Measurements from ENCODE around the gene SH3TC1.

The SH3TC1 gene

DNA sequence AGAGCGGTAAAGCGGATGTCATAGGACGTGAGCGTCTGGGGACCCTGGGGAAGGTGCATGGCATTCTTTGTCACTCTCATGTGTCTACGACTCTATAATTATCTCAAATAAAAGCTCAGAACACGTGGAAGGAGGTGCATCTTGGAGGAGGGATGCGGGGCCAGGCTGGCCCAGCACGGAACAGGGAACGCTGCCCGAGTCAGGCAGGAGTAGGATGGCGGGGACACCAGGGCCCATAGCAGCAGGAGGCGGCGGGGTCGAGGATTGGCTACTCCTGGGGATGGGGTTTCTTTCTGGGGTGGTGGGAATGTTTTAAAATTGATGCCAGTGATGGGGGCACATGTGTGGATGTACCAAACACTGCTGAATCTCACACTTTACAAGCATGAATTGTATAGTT is 65.0 kb downstream of the SH3TC1 start:
- Histone ChIP-seq H3K4me3 (ENCODE audit: low read depth in 1 of 2, low read length in 2 of 2) (no peak overlapping the region), H3K36me3 (ENCODE audit: control insufficient read depth in 1 of 2, insufficient read depth in 2 of 2, low read length in 2 of 2) (no peaks in the 10 kb centered on the region), H3K27me3 (ENCODE audit: low read depth, low read length) (no peaks in the 10 kb centered on the region), H3K27ac (ENCODE audit: low read length) (no peak overlapping the region), H3K4me1 (ENCODE audit: control insufficient read depth in 1 of 2, insufficient read depth in 2 of 2, low read length in 2 of 2) (peaks cover 0 to 12% of the 10 kb centered on the region in 2 donors), H3K9me3 (ENCODE audit: control insufficient read depth in 1 of 2, low read length in 2 of 2) (no peaks in the 10 kb centered on the region)

DNA sequence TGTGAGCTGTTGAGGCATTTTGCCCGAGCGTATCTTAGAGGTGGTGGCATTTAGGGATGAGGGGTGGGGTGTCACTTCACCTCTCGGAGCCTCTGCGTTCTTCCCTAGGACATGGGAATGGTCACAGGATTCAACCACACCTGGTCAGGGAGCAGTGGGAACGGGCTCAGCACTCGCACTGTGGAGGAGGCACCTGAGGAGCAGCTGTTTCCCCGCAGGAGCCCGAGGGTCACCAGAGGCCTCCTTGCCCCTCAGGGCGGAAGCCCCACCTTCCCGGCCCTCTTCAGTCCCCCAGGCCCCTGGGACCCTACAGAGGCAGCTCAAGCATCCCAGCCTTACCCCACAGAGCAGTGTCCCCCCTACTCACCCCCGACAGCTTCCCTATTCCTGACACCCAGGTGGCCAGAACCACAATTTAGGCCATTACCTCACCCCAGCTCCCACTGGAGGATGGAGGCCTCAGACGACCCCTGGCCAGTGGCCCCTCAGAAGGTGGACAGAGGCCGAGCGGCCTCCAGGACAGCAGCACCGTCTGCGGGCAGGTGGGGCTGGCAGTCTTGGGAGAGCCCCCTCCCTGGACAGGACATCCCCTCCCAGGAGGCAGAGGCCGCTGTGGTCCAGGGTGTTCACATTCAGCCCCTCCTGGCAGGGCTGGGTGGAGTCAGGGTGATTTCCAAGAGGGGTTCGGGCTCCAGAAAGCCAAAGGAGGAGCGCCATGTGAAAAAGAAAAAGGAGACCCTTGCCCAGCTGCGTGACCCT is 66.3 kb downstream of the SH3TC1 start:
- Histone ChIP-seq H3K4me1 (ENCODE audit: control insufficient read depth in 1 of 2, insufficient read depth in 2 of 2, low read length in 2 of 2) (peaks cover 0 to 22% of the 10 kb centered on the region in 2 donors), H3K9me3 (ENCODE audit: control insufficient read depth in 1 of 2, low read length in 2 of 2) (no peaks in the 10 kb centered on the region), H3K36me3 (ENCODE audit: control insufficient read depth in 1 of 2, insufficient read depth in 2 of 2, low read length in 2 of 2) (no peaks in the 10 kb centered on the region), H3K27ac (ENCODE audit: low read length) (no peak overlapping the region), H3K4me3 (ENCODE audit: low read depth in 1 of 2, low read length in 2 of 2) (no peak overlapping the region), H3K27me3 (ENCODE audit: low read depth, low read length) (no peaks in the 10 kb centered on the region)

GRCh38 chr4:8266088-8266487 is 67.0 kb downstream of the SH3TC1 start:
- H3K4me1 ChIP-seq (ENCODE audit: control insufficient read depth in 1 of 2, insufficient read depth in 2 of 2, low read length in 2 of 2), result peaks cover 0 to 29% of the 10 kb centered on the region in 2 donors
- H3K36me3 ChIP-seq (ENCODE audit: control insufficient read depth in 1 of 2, insufficient read depth in 2 of 2, low read length in 2 of 2), result no peaks in the 10 kb centered on the region
- no peaks in the 10 kb centered on the region for H3K27me3 ChIP-seq (ENCODE audit: low read depth, low read length)
- no peak overlapping the region for H3K27ac ChIP-seq (ENCODE audit: low read length)
- no peaks in the 10 kb centered on the region for H3K9me3 ChIP-seq (ENCODE audit: control insufficient read depth in 1 of 2, low read length in 2 of 2)
- H3K4me3 ChIP-seq (ENCODE audit: low read depth in 1 of 2, low read length in 2 of 2), result no peak overlapping the region

- no peak overlapping the region for H3K27ac ChIP-seq (ENCODE audit: low read length)
- peaks cover 0 to 33% of the 10 kb centered on the region in 2 donors for H3K4me1 ChIP-seq (ENCODE audit: control insufficient read depth in 1 of 2, insufficient read depth in 2 of 2, low read length in 2 of 2)
- no peaks in the 10 kb centered on the region for H3K36me3 ChIP-seq (ENCODE audit: control insufficient read depth in 1 of 2, insufficient read depth in 2 of 2, low read length in 2 of 2)
- H3K4me3 ChIP-seq (ENCODE audit: low read depth in 1 of 2, low read length in 2 of 2), result no peak overlapping the region
- H3K9me3 ChIP-seq (ENCODE audit: control insufficient read depth in 1 of 2, low read length in 2 of 2), result no peaks in the 10 kb centered on the region
- H3K27me3 ChIP-seq (ENCODE audit: low read depth, low read length), result no peaks in the 10 kb centered on the region
Measured at GRCh38 chr4:8266508-8266907, 67.4 kb downstream of the SH3TC1 start.

- no peaks in the 10 kb centered on the region for H3K27me3 ChIP-seq (ENCODE audit: low read depth, low read length)
- no peaks in the 10 kb centered on the region for H3K36me3 ChIP-seq (ENCODE audit: control insufficient read depth in 1 of 2, insufficient read depth in 2 of 2, low read length in 2 of 2)
- peaks cover 0 to 39% of the 10 kb centered on the region in 2 donors for H3K4me1 ChIP-seq (ENCODE audit: control insufficient read depth in 1 of 2, insufficient read depth in 2 of 2, low read length in 2 of 2)
- no peak overlapping the region for H3K4me3 ChIP-seq (ENCODE audit: low read depth in 1 of 2, low read length in 2 of 2)
- H3K27ac ChIP-seq (ENCODE audit: low read length), result no peak overlapping the region
- no peaks in the 10 kb centered on the region for H3K9me3 ChIP-seq (ENCODE audit: control insufficient read depth in 1 of 2, low read length in 2 of 2)
Measured at GRCh38 chr4:8267077-8267476, 68.0 kb downstream of the SH3TC1 start.

GRCh38 chr4:8268211-8268610 is 69.1 kb downstream of the SH3TC1 start:
- peaks cover 0 to 49% of the 10 kb centered on the region in 2 donors for H3K4me1 ChIP-seq (ENCODE audit: control insufficient read depth in 1 of 2, insufficient read depth in 2 of 2, low read length in 2 of 2)

GRCh38 chr4:8268901-8269534 is 69.9 kb downstream of the SH3TC1 start:
- Histone ChIP-seq H3K4me3 (ENCODE audit: low read depth in 1 of 2, low read length in 2 of 2) (peak overlapping the region in 1 of 2 donors; percentile 76), H3K9me3 (ENCODE audit: control insufficient read depth in 1 of 2, low read length in 2 of 2) (no peaks in the 10 kb centered on the region), H3K27me3 (ENCODE audit: low read depth, low read length) (no peaks in the 10 kb centered on the region), H3K4me1 (ENCODE audit: control insufficient read depth in 1 of 2, insufficient read depth in 2 of 2, low read length in 2 of 2) (peaks cover 0 to 55% of the 10 kb centered on the region in 2 donors), H3K27ac (ENCODE audit: low read length) (no peak overlapping the region), H3K36me3 (ENCODE audit: control insufficient read depth in 1 of 2, insufficient read depth in 2 of 2, low read length in 2 of 2) (no peaks in the 10 kb centered on the region)

More at GRCh38 chr4:8268211-8268610, 69.1 kb downstream of the SH3TC1 start:
- H3K4me3 ChIP-seq (ENCODE audit: low read depth in 1 of 2, low read length in 2 of 2), result no peak overlapping the region
- H3K27ac ChIP-seq (ENCODE audit: low read length), result no peak overlapping the region
- no peaks in the 10 kb centered on the region for H3K27me3 ChIP-seq (ENCODE audit: low read depth, low read length)
- no peaks in the 10 kb centered on the region for H3K36me3 ChIP-seq (ENCODE audit: control insufficient read depth in 1 of 2, insufficient read depth in 2 of 2, low read length in 2 of 2)
- no peaks in the 10 kb centered on the region for H3K9me3 ChIP-seq (ENCODE audit: control insufficient read depth in 1 of 2, low read length in 2 of 2)

- no peaks in the 10 kb centered on the region for H3K27me3 ChIP-seq (ENCODE audit: low read depth, low read length)
- H3K9me3 ChIP-seq (ENCODE audit: control insufficient read depth in 1 of 2, low read length in 2 of 2), result no peaks in the 10 kb centered on the region
- H3K4me1 ChIP-seq (ENCODE audit: control insufficient read depth in 1 of 2, insufficient read depth in 2 of 2, low read length in 2 of 2), result peaks cover 5 to 63% of the 10 kb centered on the region in 2 donors
- H3K36me3 ChIP-seq (ENCODE audit: control insufficient read depth in 1 of 2, insufficient read depth in 2 of 2, low read length in 2 of 2), result no peaks in the 10 kb centered on the region
- H3K27ac ChIP-seq (ENCODE audit: low read length), result no peak within 1 kb of the TSS
- peak within 1 kb of the TSS; percentile 27 to 76 for H3K4me3 ChIP-seq (ENCODE audit: low read depth in 1 of 2, low read length in 2 of 2)
Measured at GRCh38 chr4:8269535-8270417, 70.7 kb downstream of the SH3TC1 start, which contains the start of gene HTRA3. Gene HTRA3 (plus strand): TSS chr4:8269754. CDS start chr4:8269969, 215 bp downstream.

GRCh38 chr4:8270418-8270771 is 71.3 kb downstream of the SH3TC1 start:
- Histone ChIP-seq H3K27ac (ENCODE audit: low read length) (no peak overlapping the region), H3K36me3 (ENCODE audit: control insufficient read depth in 1 of 2, insufficient read depth in 2 of 2, low read length in 2 of 2) (no peaks in the 10 kb centered on the region), H3K27me3 (ENCODE audit: low read depth, low read length) (no peaks in the 10 kb centered on the region), H3K4me3 (ENCODE audit: low read depth in 1 of 2, low read length in 2 of 2) (peak overlapping the region; percentile 27 to 76), H3K4me1 (ENCODE audit: control insufficient read depth in 1 of 2, insufficient read depth in 2 of 2, low read length in 2 of 2) (peaks cover 5 to 68% of the 10 kb centered on the region in 2 donors), H3K9me3 (ENCODE audit: control insufficient read depth in 1 of 2, low read length in 2 of 2) (no peaks in the 10 kb centered on the region)

- Histone ChIP-seq H3K4me3 (ENCODE audit: low read depth in 1 of 2, low read length in 2 of 2) (peak overlapping the region; percentile 27 to 76), H3K9me3 (ENCODE audit: control insufficient read depth in 1 of 2, low read length in 2 of 2) (no peaks in the 10 kb centered on the region), H3K36me3 (ENCODE audit: control insufficient read depth in 1 of 2, insufficient read depth in 2 of 2, low read length in 2 of 2) (no peaks in the 10 kb centered on the region), H3K27me3 (ENCODE audit: low read depth, low read length) (no peaks in the 10 kb centered on the region), H3K27ac (ENCODE audit: low read length) (no peak overlapping the region), H3K4me1 (ENCODE audit: control insufficient read depth in 1 of 2, insufficient read depth in 2 of 2, low read length in 2 of 2) (peaks cover 5 to 76% of the 10 kb centered on the region in 2 donors)
Measured at GRCh38 chr4:8270912-8271815, 72.1 kb downstream of the SH3TC1 start.

Measured in muscle layer of duodenum (tissue), 2 donors.